ENCODE results near the gene TNFRSF21.

TNFRSF21 gene

DNA sequence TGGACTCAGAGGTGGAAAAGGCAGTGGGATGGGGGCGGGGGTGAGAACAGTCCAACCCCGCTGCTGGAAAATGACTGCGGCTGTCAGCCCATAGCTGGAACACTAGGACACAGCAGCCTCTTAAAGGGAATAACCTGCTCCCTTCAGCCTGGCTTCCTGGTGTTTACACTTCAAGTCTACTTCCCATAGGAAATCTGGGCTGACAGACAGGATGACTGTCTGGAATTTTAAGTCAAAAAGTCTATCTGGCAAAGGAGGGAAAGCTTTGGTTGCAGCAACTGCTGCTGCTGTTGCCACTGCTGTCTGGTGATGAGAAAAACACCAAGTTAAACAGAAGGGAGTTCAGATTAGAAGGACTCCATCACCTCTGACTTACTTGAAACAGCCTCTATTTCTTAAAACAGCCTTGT is 44.9 kb downstream of the TNFRSF21 start:
- Histone ChIP-seq H3K4me1 (ENCODE audit: control insufficient read depth, insufficient read depth, low read length) (peaks cover 17% of the 10 kb centered on the region), H3K9me3 (ENCODE audit: control insufficient read depth, insufficient read depth, low read depth, low read length) (no peaks in the 10 kb centered on the region), H3K27ac (ENCODE audit: low read depth, low read length) (no peak overlapping the region), H3K36me3 (ENCODE audit: control insufficient read depth, insufficient read depth, low read length) (peaks cover 56% of the 10 kb centered on the region), H3K4me3 (ENCODE audit: low read depth, low read length) (no peak overlapping the region), H3K27me3 (ENCODE audit: control insufficient read depth, insufficient read depth, low read length) (no peaks in the 10 kb centered on the region), H3K9ac (ENCODE audit: low read length) (no peak overlapping the region)

GRCh38 chr6:47263268-47263667 is 46.4 kb downstream of the TNFRSF21 start:
- no peak overlapping the region for H3K27ac ChIP-seq (ENCODE audit: low read depth, low read length)
- H3K4me1 ChIP-seq (ENCODE audit: control insufficient read depth, insufficient read depth, low read length), result peaks cover 12% of the 10 kb centered on the region
- no peaks in the 10 kb centered on the region for H3K9me3 ChIP-seq (ENCODE audit: control insufficient read depth, insufficient read depth, low read depth, low read length)
- H3K9ac ChIP-seq (ENCODE audit: low read length), result no peak overlapping the region
- H3K27me3 ChIP-seq (ENCODE audit: control insufficient read depth, insufficient read depth, low read length), result no peaks in the 10 kb centered on the region
- H3K4me3 ChIP-seq (ENCODE audit: low read depth, low read length), result no peak overlapping the region
- peaks cover 59% of the 10 kb centered on the region for H3K36me3 ChIP-seq (ENCODE audit: control insufficient read depth, insufficient read depth, low read length)

GRCh38 chr6:47262231-47262630 is 47.5 kb downstream of the TNFRSF21 start:
- Histone ChIP-seq H3K4me3 (ENCODE audit: low read depth, low read length) (no peak overlapping the region), H3K4me1 (ENCODE audit: control insufficient read depth, insufficient read depth, low read length) (peaks cover 11% of the 10 kb centered on the region), H3K36me3 (ENCODE audit: control insufficient read depth, insufficient read depth, low read length) (peaks cover 54% of the 10 kb centered on the region), H3K27ac (ENCODE audit: low read depth, low read length) (no peak overlapping the region), H3K9ac (ENCODE audit: low read length) (no peak overlapping the region), H3K9me3 (ENCODE audit: control insufficient read depth, insufficient read depth, low read depth, low read length) (no peaks in the 10 kb centered on the region), H3K27me3 (ENCODE audit: control insufficient read depth, insufficient read depth, low read length) (no peaks in the 10 kb centered on the region)

DNA sequence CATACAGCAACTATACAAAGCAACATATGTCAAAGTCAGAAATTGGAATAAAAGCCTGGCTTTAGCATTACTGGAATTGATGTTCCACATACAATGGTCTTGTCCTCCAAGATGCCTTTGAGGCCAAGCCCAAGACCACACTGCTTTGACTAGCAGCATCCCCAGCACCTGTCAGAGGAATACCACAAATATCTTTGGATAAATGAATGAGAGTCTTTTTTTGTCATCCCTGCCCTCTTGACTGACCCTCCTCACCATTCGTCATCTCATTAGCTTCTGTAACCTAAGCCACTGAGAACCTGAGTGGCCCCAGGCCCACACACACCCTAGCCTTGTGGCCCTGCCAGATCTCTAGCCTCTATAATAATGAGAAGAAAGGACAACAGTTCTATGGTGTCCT is 48.5 kb downstream of the TNFRSF21 start:
- H3K27me3 ChIP-seq (ENCODE audit: control insufficient read depth, insufficient read depth, low read length), result no peaks in the 10 kb centered on the region
- H3K4me3 ChIP-seq (ENCODE audit: low read depth, low read length), result no peak overlapping the region
- H3K27ac ChIP-seq (ENCODE audit: low read depth, low read length), result no peak overlapping the region
- no peaks in the 10 kb centered on the region for H3K9me3 ChIP-seq (ENCODE audit: control insufficient read depth, insufficient read depth, low read depth, low read length)
- peaks cover 9% of the 10 kb centered on the region for H3K4me1 ChIP-seq (ENCODE audit: control insufficient read depth, insufficient read depth, low read length)
- H3K9ac ChIP-seq (ENCODE audit: low read length), result no peak overlapping the region
- peaks cover 56% of the 10 kb centered on the region; the same call in 1 of the 2 replicates for H3K36me3 ChIP-seq (ENCODE audit: control insufficient read depth, insufficient read depth, low read length)

DNA sequence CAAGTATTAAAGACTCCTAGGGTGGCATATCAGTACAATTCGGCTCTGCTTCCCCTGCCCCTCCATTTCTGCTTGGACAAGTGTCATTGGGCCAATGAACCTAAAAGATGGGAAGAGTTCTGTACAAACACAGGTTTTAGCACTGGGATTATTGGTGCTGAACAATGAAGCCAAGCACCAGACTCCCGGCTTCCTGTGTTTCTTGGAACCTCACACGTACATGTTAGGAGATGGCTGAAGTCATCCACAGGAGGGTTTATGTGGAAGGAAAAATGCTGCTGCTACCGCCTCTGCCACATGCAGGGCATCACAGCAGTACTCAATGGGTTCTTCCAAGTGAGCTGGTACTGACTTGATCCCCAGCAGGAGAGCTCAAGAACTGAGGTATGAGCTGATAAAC is 49.7 kb downstream of the TNFRSF21 start:
- Histone ChIP-seq H3K27me3 (ENCODE audit: control insufficient read depth, insufficient read depth, low read length) (no peaks in the 10 kb centered on the region), H3K4me3 (ENCODE audit: low read depth, low read length) (no peak overlapping the region), H3K9me3 (ENCODE audit: control insufficient read depth, insufficient read depth, low read depth, low read length) (no peaks in the 10 kb centered on the region), H3K27ac (ENCODE audit: low read depth, low read length) (no peak overlapping the region), H3K9ac (ENCODE audit: low read length) (no peak overlapping the region), H3K4me1 (ENCODE audit: control insufficient read depth, insufficient read depth, low read length) (peaks cover 7% of the 10 kb centered on the region), H3K36me3 (ENCODE audit: control insufficient read depth, insufficient read depth, low read length) (peaks cover 56% of the 10 kb centered on the region)

GRCh38 chr6:47258724-47259347 is 50.9 kb downstream of the TNFRSF21 start:
- Histone ChIP-seq H3K27ac (ENCODE audit: low read depth, low read length) (no peak overlapping the region), H3K4me3 (ENCODE audit: low read depth, low read length) (no peak overlapping the region), H3K27me3 (ENCODE audit: control insufficient read depth, insufficient read depth, low read length) (no peaks in the 10 kb centered on the region), H3K9me3 (ENCODE audit: control insufficient read depth, insufficient read depth, low read depth, low read length) (no peaks in the 10 kb centered on the region), H3K4me1 (ENCODE audit: control insufficient read depth, insufficient read depth, low read length) (peaks cover 7% of the 10 kb centered on the region), H3K36me3 (ENCODE audit: control insufficient read depth, insufficient read depth, low read length) (peaks cover 65% of the 10 kb centered on the region), H3K9ac (ENCODE audit: low read length) (no peak overlapping the region)

GRCh38 chr6:47256981-47257730 is 52.5 kb downstream of the TNFRSF21 start:
- Histone ChIP-seq H3K27ac (ENCODE audit: low read depth, low read length) (no peak overlapping the region), H3K36me3 (ENCODE audit: control insufficient read depth, insufficient read depth, low read length) (peaks cover 67% of the 10 kb centered on the region), H3K27me3 (ENCODE audit: control insufficient read depth, insufficient read depth, low read length) (no peaks in the 10 kb centered on the region)

GRCh38 chr6:47256361-47256760 is 53.3 kb downstream of the TNFRSF21 start:
- Histone ChIP-seq H3K4me1 (ENCODE audit: control insufficient read depth, insufficient read depth, low read length) (peaks cover 7% of the 10 kb centered on the region), H3K36me3 (ENCODE audit: control insufficient read depth, insufficient read depth, low read length) (peaks cover 71% of the 10 kb centered on the region)

More at GRCh38 chr6:47256981-47257730, 52.5 kb downstream of the TNFRSF21 start:
- Histone ChIP-seq H3K9me3 (ENCODE audit: control insufficient read depth, insufficient read depth, low read depth, low read length) (no peaks in the 10 kb centered on the region), H3K4me3 (ENCODE audit: low read depth, low read length) (no peak overlapping the region), H3K4me1 (ENCODE audit: control insufficient read depth, insufficient read depth, low read length) (peaks cover 7% of the 10 kb centered on the region), H3K9ac (ENCODE audit: low read length) (no peak overlapping the region)

DNA sequence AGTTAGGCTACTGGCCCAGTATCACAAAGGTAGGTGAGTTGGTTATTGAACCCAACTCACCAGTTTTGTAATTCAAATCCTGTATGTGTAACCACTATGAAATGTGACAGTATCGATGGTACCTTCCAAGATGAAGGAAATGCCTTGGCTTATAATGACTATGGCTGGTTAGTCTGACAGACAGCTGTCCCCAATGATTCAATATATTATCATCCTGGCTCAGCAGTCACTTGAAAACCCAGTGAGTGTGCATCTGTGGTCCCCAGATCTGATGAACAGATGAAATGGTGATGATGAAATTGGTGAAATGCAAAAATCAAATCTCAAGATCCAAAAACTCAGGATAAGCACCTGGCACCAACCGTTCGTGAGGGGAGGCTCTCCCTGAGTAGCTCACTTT is 54.8 kb downstream of the TNFRSF21 start:
- Histone ChIP-seq H3K4me1 (ENCODE audit: control insufficient read depth, insufficient read depth, low read length) (peaks cover 7% of the 10 kb centered on the region), H3K9ac (ENCODE audit: low read length) (no peak overlapping the region), H3K4me3 (ENCODE audit: low read depth, low read length) (no peak overlapping the region), H3K27ac (ENCODE audit: low read depth, low read length) (no peak overlapping the region), H3K27me3 (ENCODE audit: control insufficient read depth, insufficient read depth, low read length) (no peaks in the 10 kb centered on the region), H3K9me3 (ENCODE audit: control insufficient read depth, insufficient read depth, low read depth, low read length) (no peaks in the 10 kb centered on the region), H3K36me3 (ENCODE audit: control insufficient read depth, insufficient read depth, low read length) (peaks cover 63% of the 10 kb centered on the region)

More at GRCh38 chr6:47256361-47256760, 53.3 kb downstream of the TNFRSF21 start:
- Histone ChIP-seq H3K27me3 (ENCODE audit: control insufficient read depth, insufficient read depth, low read length) (no peaks in the 10 kb centered on the region), H3K4me3 (ENCODE audit: low read depth, low read length) (no peak overlapping the region), H3K9ac (ENCODE audit: low read length) (no peak overlapping the region), H3K27ac (ENCODE audit: low read depth, low read length) (no peak overlapping the region), H3K9me3 (ENCODE audit: control insufficient read depth, insufficient read depth, low read depth, low read length) (no peaks in the 10 kb centered on the region)

DNA sequence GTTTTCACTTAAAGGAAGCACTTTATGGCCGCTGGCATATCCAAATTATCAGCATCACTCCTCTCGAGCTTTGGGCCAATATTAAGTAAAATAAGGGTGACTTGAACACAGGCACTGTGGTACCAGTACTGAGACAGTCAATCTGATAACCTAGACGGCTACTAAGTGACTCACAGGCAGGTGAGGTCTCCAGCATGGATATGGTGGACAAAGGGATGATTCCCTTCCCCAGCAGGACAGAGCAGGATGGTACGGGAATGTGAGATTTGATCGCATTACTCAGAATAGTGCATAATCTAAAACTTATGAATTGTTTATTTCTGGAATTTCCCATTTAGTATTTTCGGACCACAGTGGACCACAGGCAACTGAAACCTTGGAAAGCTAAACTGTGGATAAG is 55.7 kb downstream of the TNFRSF21 start:
- peaks cover 57% of the 10 kb centered on the region for H3K36me3 ChIP-seq (ENCODE audit: control insufficient read depth, insufficient read depth, low read length)
- no peak overlapping the region for H3K27ac ChIP-seq (ENCODE audit: low read depth, low read length)
- peaks cover 7% of the 10 kb centered on the region for H3K4me1 ChIP-seq (ENCODE audit: control insufficient read depth, insufficient read depth, low read length)
- no peaks in the 10 kb centered on the region for H3K9me3 ChIP-seq (ENCODE audit: control insufficient read depth, insufficient read depth, low read depth, low read length)
- H3K9ac ChIP-seq (ENCODE audit: low read length), result no peak overlapping the region
- no peak overlapping the region for H3K4me3 ChIP-seq (ENCODE audit: low read depth, low read length)
- no peaks in the 10 kb centered on the region for H3K27me3 ChIP-seq (ENCODE audit: control insufficient read depth, insufficient read depth, low read length)

- peaks cover 49% of the 10 kb centered on the region for H3K36me3 ChIP-seq (ENCODE audit: control insufficient read depth, insufficient read depth, low read length)
Measured at GRCh38 chr6:47253136-47253535, 56.6 kb downstream of the TNFRSF21 start.

More at GRCh38 chr6:47253136-47253535, 56.6 kb downstream of the TNFRSF21 start:
- no peak overlapping the region for H3K9ac ChIP-seq (ENCODE audit: low read length)
- H3K27ac ChIP-seq (ENCODE audit: low read depth, low read length), result no peak overlapping the region
- H3K4me3 ChIP-seq (ENCODE audit: low read depth, low read length), result no peak overlapping the region
- H3K4me1 ChIP-seq (ENCODE audit: control insufficient read depth, insufficient read depth, low read length), result peaks cover 15% of the 10 kb centered on the region
- no peaks in the 10 kb centered on the region for H3K27me3 ChIP-seq (ENCODE audit: control insufficient read depth, insufficient read depth, low read length)
- no peaks in the 10 kb centered on the region for H3K9me3 ChIP-seq (ENCODE audit: control insufficient read depth, insufficient read depth, low read depth, low read length)
